ENCODE results near the gene AMACR. TPM values are rescaled to one million over a fixed set of nuclear protein-coding genes. Genes with fewer than 3 reads are reported as not detected.

Gene AMACR
- total and polyA plus RNA-seq, 2 donors from 2014 or later: 155 to 291 TPM

GRCh38 chr5:33969572-33970452, 38.0 kb downstream of the AMACR start:
- Histone ChIP-seq H3K4me1 (ENCODE audit: control insufficient read depth in 2 of 3, insufficient read depth in 2 of 3, low read depth in 1 of 3, low read length in 3 of 3) (no peaks in the 10 kb centered on the region), H3K27me3 (ENCODE audit: control insufficient read depth, insufficient read depth, low read length) (no peaks in the 10 kb centered on the region), H3K4me3 (ENCODE audit: low read length in 3 of 3) (no peak overlapping the region), H3K36me3 (ENCODE audit: control insufficient read depth in 2 of 3, insufficient read depth in 3 of 3, low read length in 3 of 3) (no peaks in the 10 kb centered on the region), H3K27ac (ENCODE audit: low read depth in 2 of 2, low read length in 2 of 2) (no peak overlapping the region), H3K9ac (ENCODE audit: low read length in 3 of 3) (no peak overlapping the region), H3K9me3 (ENCODE audit: control insufficient read depth in 2 of 3, insufficient read depth in 1 of 3, low read length in 3 of 3) (no peaks in the 10 kb centered on the region)
- FAIRE-seq (no peak), DNase-seq (peak in 3 of 5 donors; percentile 21 to 78 (median 46))
- peak; percentile 78 for TF ChIP-seq CTCF (IDR thresholded peaks at IDR 0.05; ENCODE audit: borderline replicate concordance, extremely low read depth, insufficient read depth)
- intact Hi-C loops (cut with DNase I): no loop called here

- Histone ChIP-seq H3K27ac (ENCODE audit: low read depth in 2 of 2, low read length in 2 of 2) (no peak overlapping the region), H3K9ac (ENCODE audit: low read length in 3 of 3) (no peak overlapping the region), H3K9me3 (ENCODE audit: control insufficient read depth in 2 of 3, insufficient read depth in 1 of 3, low read length in 3 of 3) (no peaks in the 10 kb centered on the region), H3K4me1 (ENCODE audit: control insufficient read depth in 2 of 3, insufficient read depth in 2 of 3, low read depth in 1 of 3, low read length in 3 of 3) (no peaks in the 10 kb centered on the region), H3K4me3 (ENCODE audit: low read length in 3 of 3) (no peak overlapping the region), H3K27me3 (ENCODE audit: control insufficient read depth, insufficient read depth, low read length) (no peaks in the 10 kb centered on the region), H3K36me3 (ENCODE audit: control insufficient read depth in 2 of 3, insufficient read depth in 3 of 3, low read length in 3 of 3) (no peaks in the 10 kb centered on the region)
- no peak for FAIRE-seq
- DNase-seq: no peak
- TF ChIP-seq CTCF (IDR thresholded peaks at IDR 0.05; ENCODE audit: borderline replicate concordance, extremely low read depth, insufficient read depth): no peak
- intact Hi-C loops (cut with DNase I): no loop called here
Measured at GRCh38 chr5:33968211-33969005, 39.4 kb downstream of the AMACR start.

GRCh38 chr5:33966805-33967204, 41.0 kb downstream of the AMACR start:
- H3K36me3 ChIP-seq (ENCODE audit: control insufficient read depth in 2 of 3, insufficient read depth in 3 of 3, low read length in 3 of 3): no peaks in the 10 kb centered on the region
- H3K9ac ChIP-seq (ENCODE audit: low read length in 3 of 3): no peak overlapping the region
- DNase-seq (no peak), FAIRE-seq (no peak)
- H3K4me1 ChIP-seq (ENCODE audit: control insufficient read depth in 2 of 3, insufficient read depth in 2 of 3, low read depth in 1 of 3, low read length in 3 of 3): no peaks in the 10 kb centered on the region
- H3K4me3 ChIP-seq (ENCODE audit: low read length in 3 of 3): no peak overlapping the region
- no peak for TF ChIP-seq CTCF (IDR thresholded peaks at IDR 0.05; ENCODE audit: borderline replicate concordance, extremely low read depth, insufficient read depth)
- no peaks in the 10 kb centered on the region for H3K27me3 ChIP-seq (ENCODE audit: control insufficient read depth, insufficient read depth, low read length)
- H3K27ac ChIP-seq (ENCODE audit: low read depth in 2 of 2, low read length in 2 of 2): no peak overlapping the region
- H3K9me3 ChIP-seq (ENCODE audit: control insufficient read depth in 2 of 3, insufficient read depth in 1 of 3, low read length in 3 of 3): no peaks in the 10 kb centered on the region
- intact Hi-C loops (cut with DNase I): no loop called here
